HFF-Myc (cell line): ENCODE measurements around the gene RPS6KL1.

ENCODE experiments used
- DNase-seq: peaks from one replicate; pipeline ENCODE4 v3.0.0-alpha.2; 2011; ENCODE audit warnings: low read depth; ENCODE audit errors: extremely low read depth
- H3K4me3 ChIP-seq: replicated peaks from 2 replicates; pipeline ENCODE4 v1.5.1; 2011; ENCODE audit warnings: low read depth, mild to moderate bottlenecking, control low read depth, low read length
- CTCF ChIP-seq: IDR thresholded peaks from 2 replicates; pipeline ENCODE4 v1.5.1; 2012; ENCODE audit warnings: mild to moderate bottlenecking, low read depth, low read length, control low read depth; ENCODE audit errors: missing control alignments

Gene RPS6KL1

GRCh38 chr14:74947353-74948227 is 24.5 kb upstream of the RPS6KL1 start:
- H3K4me3 ChIP-seq: no peak overlapping the region
- no peak for TF ChIP-seq CTCF
- DNase-seq: no peak

GRCh38 chr14:74946659-74947281 is 23.7 kb upstream of the RPS6KL1 start:
- no peak for DNase-seq
- TF ChIP-seq CTCF: no peak
- no peak overlapping the region for H3K4me3 ChIP-seq

GRCh38 chr14:74945852-74946658 is 23.0 kb upstream of the RPS6KL1 start:
- TF ChIP-seq CTCF: peak; percentile 95
- DNase-seq: no peak
- H3K4me3 ChIP-seq: no peak overlapping the region

GRCh38 chr14:74945261-74945851 is 22.3 kb upstream of the RPS6KL1 start:
- no peak overlapping the region for H3K4me3 ChIP-seq
- peak; percentile 70 for TF ChIP-seq CTCF
- DNase-seq: no peak

- DNase-seq: no peak
- H3K4me3 ChIP-seq: no peak overlapping the region
- TF ChIP-seq CTCF: no peak
Measured at GRCh38 chr14:74942608-74943007, 19.5 kb upstream of the RPS6KL1 start.

- no peak overlapping the region for H3K4me3 ChIP-seq
- no peak for TF ChIP-seq CTCF
- no peak for DNase-seq
Measured at GRCh38 chr14:74942181-74942580, 19.1 kb upstream of the RPS6KL1 start.
